ENCODE results near the gene ERO1B. TPM values are rescaled to one million over a fixed set of nuclear protein-coding genes. Genes with fewer than 3 reads are reported as not detected.

The ERO1B gene
- total RNA-seq, 4 donors from 2014 or later: 4.6 to 15.7 (median 8.5) TPM

GRCh38 chr1:236167578-236167977, 114.2 kb downstream of the ERO1B start:
- TF ChIP-seq POLR2AphosphoS5 (IDR thresholded peaks at IDR 0.05): no peak
- no peak for TF ChIP-seq CTCF (IDR thresholded peaks at IDR 0.05)
- no peak for TF ChIP-seq POLR2A (IDR thresholded peaks at IDR 0.05)
- no peak for TF ChIP-seq EP300 (IDR thresholded peaks at IDR 0.05; ENCODE audit: low read depth)
- Histone ChIP-seq H3K4me3 (no peak overlapping the region), H3K9me3 (no peaks in the 10 kb centered on the region), H3K27me3 (no peaks in the 10 kb centered on the region), H3K4me1 (peaks cover 0 to 10% (median 1%) of the 10 kb centered on the region in 4 donors), H3K27ac (no peak overlapping the region), H3K36me3 (no peaks in the 10 kb centered on the region)
- intact Hi-C loops (cut with DNase I; ENCODE audit: low total_unique reads): no loop called here
- 87% methylated on average over 4 of the region's 4 CpGs; no CpG with 5 or more reads in 1 of the 2 donors for WGBS, 2 donors (ENCODE audit: low coverage in 1 of 2)
- DNase-seq: no peak
- in situ Hi-C loops (cut with MboI; ENCODE audit: low pct_ligation_motif_present in 1 of 4, low pct_unique_long_range_greater_than_20kb in 1 of 4, low sequenced_read_pairs in 3 of 4): no loop called here

DNA sequence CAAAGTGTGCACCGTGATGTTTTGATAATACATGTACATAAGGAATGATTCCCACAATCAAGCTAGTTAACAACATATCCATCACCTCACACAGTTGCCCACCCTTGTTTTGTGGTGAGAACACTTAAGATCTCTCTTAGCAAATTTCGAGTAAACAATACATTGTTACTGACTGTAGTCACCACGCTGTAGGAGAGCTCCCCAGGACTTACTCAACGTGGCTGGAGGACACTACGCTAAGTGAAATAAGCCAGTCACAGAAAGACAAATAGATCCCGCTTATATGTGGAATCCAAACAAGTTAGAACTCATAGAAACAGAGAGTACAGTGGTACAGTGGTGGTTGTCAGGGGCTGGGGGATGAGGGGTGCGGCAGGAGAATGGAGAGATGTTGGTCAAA, 114.6 kb downstream of the ERO1B start:
- H3K27me3 ChIP-seq: no peaks in the 10 kb centered on the region
- TF ChIP-seq POLR2A (IDR thresholded peaks at IDR 0.05) (no peak), CTCF (IDR thresholded peaks at IDR 0.05) (no peak), EP300 (IDR thresholded peaks at IDR 0.05; ENCODE audit: low read depth) (no peak), POLR2AphosphoS5 (IDR thresholded peaks at IDR 0.05) (no peak)
- intact Hi-C loops (cut with DNase I; ENCODE audit: low total_unique reads): no loop called here
- WGBS, 2 donors (ENCODE audit: low coverage in 1 of 2): 92 to 100% methylated on average over 1 to 7 of the region's 7 CpGs
- H3K9me3 ChIP-seq: peaks cover 0 to 2% of the 10 kb centered on the region in 2 donors
- in situ Hi-C loops (cut with MboI; ENCODE audit: low pct_ligation_motif_present in 1 of 4, low pct_unique_long_range_greater_than_20kb in 1 of 4, low sequenced_read_pairs in 3 of 4): no loop called here
- DNase-seq: no peak
- H3K4me3 ChIP-seq: no peak overlapping the region
- no peak overlapping the region for H3K27ac ChIP-seq
- H3K4me1 ChIP-seq: peaks cover 0 to 10% (median 1%) of the 10 kb centered on the region in 4 donors
- no peaks in the 10 kb centered on the region for H3K36me3 ChIP-seq

- in situ Hi-C loops (cut with MboI; ENCODE audit: low pct_ligation_motif_present in 1 of 4, low pct_unique_long_range_greater_than_20kb in 1 of 4, low sequenced_read_pairs in 3 of 4): no loop called here
- H3K27ac ChIP-seq: no peak overlapping the region
- DNase-seq: no peak
- 79 to 93% methylated on average over 6 of the region's 6 CpGs for WGBS, 2 donors (ENCODE audit: low coverage in 1 of 2)
- H3K9me3 ChIP-seq: peaks cover 8 to 12% of the 10 kb centered on the region in 2 donors
- H3K4me3 ChIP-seq: no peak overlapping the region
- intact Hi-C loops (cut with DNase I; ENCODE audit: low total_unique reads): no loop called here
- peaks cover 0 to 10% (median 1%) of the 10 kb centered on the region in 4 donors for H3K4me1 ChIP-seq
- TF ChIP-seq POLR2AphosphoS5 (IDR thresholded peaks at IDR 0.05): no peak
- TF ChIP-seq EP300 (IDR thresholded peaks at IDR 0.05; ENCODE audit: low read depth): no peak
- no peak for TF ChIP-seq CTCF (IDR thresholded peaks at IDR 0.05)
- TF ChIP-seq POLR2A (IDR thresholded peaks at IDR 0.05): no peak
- H3K27me3 ChIP-seq: no peaks in the 10 kb centered on the region
- H3K36me3 ChIP-seq: no peaks in the 10 kb centered on the region
These were observed 115.7 kb downstream of the ERO1B start for GRCh38 chr1:236166041-236166440.

Small RNAs within 50 kb of the gene (small RNA-seq; reads per million reads assigned to genes)
- gene RNU2-70P: 0.71 to 2.8 (median 1.4) reads per million in 4 donors

Other genes with a start within 250 kb of the ERO1B start
- gene NID1, start 216.9 kb downstream of the ERO1B start, total RNA-seq: 100 to 1,000 TPM in 1 of 4 donors, 10 to 100 TPM in 3; 42.7 to 133 (median 63.5) TPM
- 10 to 100 TPM in 3 of 4 donors, 1 to 10 TPM in 1; 6.0 to 16.2 (median 11.5) TPM for gene GPR137B, start 139.4 kb downstream of the ERO1B start, total RNA-seq
- under 1 TPM in 2 of 4 donors, not detected in 2; 0.27 to 0.79 TPM for gene EDARADD, start 112.3 kb upstream of the ERO1B start, total RNA-seq
- 10 to 100 TPM; 38.2 to 88.1 (median 59.3) TPM for gene LGALS8, start 242.0 kb upstream of the ERO1B start, total RNA-seq